GM13976 (cell line): ENCODE data around the gene LRRC31.

Experiments used
- DNase-seq: peaks from one replicate; pipeline ENCODE4 v3.0.0; 2012; ENCODE audit warnings: low spot score
- in situ Hi-C: fragments of 300-500 bp; cut with MboI; formaldehyde crosslinking; loops from one replicate; pipeline ENCODE4 v1.12.0; 2022; ENCODE audit warnings: low sequenced_read_pairs, mixed read lengths, inconsistent platforms; ENCODE audit not compliant: unreplicated experiment
- TF ChIP-seq, protein P1 (sequence below): IDR thresholded peaks from 2 replicates; pipeline ENCODE4 v1.5.1; 2012; ENCODE audit warnings: borderline replicate concordance, mild to moderate bottlenecking; ENCODE audit not compliant: insufficient read depth; ENCODE audit errors: extremely low read depth, missing control alignments, control extremely low read depth

LRRC31 gene

DNA sequence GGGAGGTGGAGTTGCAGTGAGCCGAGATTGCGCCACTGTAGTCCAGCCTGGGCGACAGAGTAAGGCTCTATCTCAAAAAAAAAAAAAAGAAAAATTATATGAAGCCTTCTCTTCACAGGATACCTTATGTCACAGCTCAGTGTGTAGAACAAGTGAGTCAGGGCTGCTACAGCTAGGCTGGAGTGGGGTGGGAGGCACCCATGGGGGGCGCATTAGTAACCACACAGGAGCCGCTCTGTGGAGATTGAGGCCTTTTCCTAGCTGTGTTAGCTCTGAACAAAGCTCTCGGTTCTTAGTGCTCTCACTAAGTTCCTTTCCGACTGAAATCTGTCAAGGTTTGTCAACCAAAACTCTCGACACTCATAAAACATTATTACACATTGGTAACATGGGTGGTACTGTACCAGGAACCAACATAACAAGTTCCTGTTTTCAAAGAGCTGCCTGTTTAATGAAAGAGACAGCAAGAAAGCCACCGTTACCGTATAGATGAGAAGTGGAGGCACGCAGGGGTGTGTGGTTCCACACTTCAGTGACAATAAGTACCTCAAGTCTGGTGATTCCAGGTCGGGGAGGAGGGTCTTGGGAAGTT lies 4.5 kb downstream of the LRRC31 start:
- no peak for DNase-seq
- TF ChIP-seq, protein P1, sequence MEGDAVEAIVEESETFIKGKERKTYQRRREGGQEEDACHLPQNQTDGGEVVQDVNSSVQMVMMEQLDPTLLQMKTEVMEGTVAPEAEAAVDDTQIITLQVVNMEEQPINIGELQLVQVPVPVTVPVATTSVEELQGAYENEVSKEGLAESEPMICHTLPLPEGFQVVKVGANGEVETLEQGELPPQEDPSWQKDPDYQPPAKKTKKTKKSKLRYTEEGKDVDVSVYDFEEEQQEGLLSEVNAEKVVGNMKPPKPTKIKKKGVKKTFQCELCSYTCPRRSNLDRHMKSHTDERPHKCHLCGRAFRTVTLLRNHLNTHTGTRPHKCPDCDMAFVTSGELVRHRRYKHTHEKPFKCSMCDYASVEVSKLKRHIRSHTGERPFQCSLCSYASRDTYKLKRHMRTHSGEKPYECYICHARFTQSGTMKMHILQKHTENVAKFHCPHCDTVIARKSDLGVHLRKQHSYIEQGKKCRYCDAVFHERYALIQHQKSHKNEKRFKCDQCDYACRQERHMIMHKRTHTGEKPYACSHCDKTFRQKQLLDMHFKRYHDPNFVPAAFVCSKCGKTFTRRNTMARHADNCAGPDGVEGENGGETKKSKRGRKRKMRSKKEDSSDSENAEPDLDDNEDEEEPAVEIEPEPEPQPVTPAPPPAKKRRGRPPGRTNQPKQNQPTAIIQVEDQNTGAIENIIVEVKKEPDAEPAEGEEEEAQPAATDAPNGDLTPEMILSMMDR = no peak
- in situ Hi-C loops = no loop called here

GRCh38 chr3:169864270-169864669 lies 5.5 kb downstream of the LRRC31 start:
- in situ Hi-C loops = no loop called here
- TF ChIP-seq, protein P1 = no peak

GRCh38 chr3:169863458-169863899 lies 6.3 kb downstream of the LRRC31 start:
- TF ChIP-seq, protein P1 = peak; percentile 79
- peak; percentile 65 for DNase-seq
- in situ Hi-C loops = no loop called here

More at GRCh38 chr3:169864270-169864669, 5.5 kb downstream of the LRRC31 start:
- DNase-seq = no peak

- TF ChIP-seq, protein P1 = no peak
- in situ Hi-C loops = no loop called here
- DNase-seq = no peak
These were observed 7.9 kb downstream of the LRRC31 start for GRCh38 chr3:169861871-169862270.

GRCh38 chr3:169857811-169858210 lies 11.9 kb downstream of the LRRC31 start:
- in situ Hi-C loops = no loop called here
- no peak for DNase-seq
- TF ChIP-seq, protein P1 = no peak

GRCh38 chr3:169855514-169855913 lies 14.2 kb downstream of the LRRC31 start:
- in situ Hi-C loops = no loop called here

GRCh38 chr3:169850618-169851017 lies 19.1 kb downstream of the LRRC31 start:
- no peak for DNase-seq
- in situ Hi-C loops = no loop called here
- TF ChIP-seq, protein P1 = no peak

More at GRCh38 chr3:169855514-169855913, 14.2 kb downstream of the LRRC31 start:
- no peak for DNase-seq
- TF ChIP-seq, protein P1 = no peak
